ENCODE results near the gene NUDT8. TPM values are rescaled to one million over a fixed set of nuclear protein-coding genes. Genes with fewer than 3 reads are reported as not detected.
"Not testable (repeated sequence)": the region's sequence is repeated elsewhere in the genome, so short reads cannot be mapped to it uniquely, and the experiment has no call there.

Gene NUDT8
- total RNA-seq, 1 experiment from 2014 or later, result 6.9 TPM

GRCh38 chr11:67600324-67601029 is 29.3 kb downstream of the NUDT8 start:
- TF ChIP-seq, protein P1, sequence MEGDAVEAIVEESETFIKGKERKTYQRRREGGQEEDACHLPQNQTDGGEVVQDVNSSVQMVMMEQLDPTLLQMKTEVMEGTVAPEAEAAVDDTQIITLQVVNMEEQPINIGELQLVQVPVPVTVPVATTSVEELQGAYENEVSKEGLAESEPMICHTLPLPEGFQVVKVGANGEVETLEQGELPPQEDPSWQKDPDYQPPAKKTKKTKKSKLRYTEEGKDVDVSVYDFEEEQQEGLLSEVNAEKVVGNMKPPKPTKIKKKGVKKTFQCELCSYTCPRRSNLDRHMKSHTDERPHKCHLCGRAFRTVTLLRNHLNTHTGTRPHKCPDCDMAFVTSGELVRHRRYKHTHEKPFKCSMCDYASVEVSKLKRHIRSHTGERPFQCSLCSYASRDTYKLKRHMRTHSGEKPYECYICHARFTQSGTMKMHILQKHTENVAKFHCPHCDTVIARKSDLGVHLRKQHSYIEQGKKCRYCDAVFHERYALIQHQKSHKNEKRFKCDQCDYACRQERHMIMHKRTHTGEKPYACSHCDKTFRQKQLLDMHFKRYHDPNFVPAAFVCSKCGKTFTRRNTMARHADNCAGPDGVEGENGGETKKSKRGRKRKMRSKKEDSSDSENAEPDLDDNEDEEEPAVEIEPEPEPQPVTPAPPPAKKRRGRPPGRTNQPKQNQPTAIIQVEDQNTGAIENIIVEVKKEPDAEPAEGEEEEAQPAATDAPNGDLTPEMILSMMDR (IDR thresholded peaks at IDR 0.05; ENCODE audit: unreplicated experiment), result no peak
- intact Hi-C loops (cut with micrococcal nuclease), result no loop called here
- no peak overlapping the region for H3K4me3 Mint-ChIP-seq (ENCODE audit: unreplicated experiment)

DNA sequence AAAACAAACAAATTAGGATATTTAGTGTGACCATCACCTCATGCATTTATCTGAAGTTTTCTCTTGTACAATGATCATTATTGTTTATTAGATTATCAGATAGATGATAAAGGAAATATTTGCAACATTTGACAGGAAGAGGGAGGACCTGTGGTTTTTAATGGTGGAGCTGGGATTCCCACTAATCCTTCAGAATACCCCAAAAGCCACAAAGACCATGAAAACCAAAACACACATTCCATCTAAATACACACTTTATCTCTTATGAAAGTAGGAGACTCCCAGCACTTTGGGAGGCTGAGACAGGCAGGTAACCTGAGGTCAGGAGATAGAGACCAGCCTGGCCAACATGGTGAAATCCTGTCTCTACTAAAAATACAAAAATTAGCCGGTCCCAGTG is 30.6 kb downstream of the NUDT8 start:
- H3K9me3 Mint-ChIP-seq (ENCODE audit: unreplicated experiment), result no peaks in the 10 kb centered on the region
- no peak overlapping the region for H3K27ac Mint-ChIP-seq (ENCODE audit: low read depth, unreplicated experiment)
- H3K4me3 Mint-ChIP-seq (ENCODE audit: unreplicated experiment), result no peak overlapping the region
- POLR2A ChIA-PET, result interaction anchor here (5.0 kb wide), 1 partner anchor 16 kb away, joined by 25 read pairs; the partner anchor contains the start of gene GSTP1
- DNase-seq (ENCODE audit: unreplicated experiment), result no peak
- TF ChIP-seq, protein P1 (IDR thresholded peaks at IDR 0.05; ENCODE audit: unreplicated experiment), result no peak
- no TSS peak for BruUV-seq (replicated peaks)
- H3K36me3 Mint-ChIP-seq (ENCODE audit: insufficient read depth, unreplicated experiment), result no peaks in the 10 kb centered on the region
- intact Hi-C loops (cut with micrococcal nuclease), result no loop called here
- H3K27me3 Mint-ChIP-seq (ENCODE audit: insufficient read depth, unreplicated experiment), result peaks cover 16% of the 10 kb centered on the region
- H3K4me1 Mint-ChIP-seq (ENCODE audit: insufficient read depth, unreplicated experiment), result no peaks in the 10 kb centered on the region
- CTCF ChIA-PET, result interaction anchor here (0.6 to 0.7 kb wide), 2 partner anchors 35 to 54 kb away, joined by 3 to 4 read pairs; no protein-coding TSS in a partner anchor

More at GRCh38 chr11:67600324-67601029, 29.3 kb downstream of the NUDT8 start:
- Mint-ChIP-seq H3K27me3 (ENCODE audit: insufficient read depth, unreplicated experiment) (peaks cover 16% of the 10 kb centered on the region), H3K4me1 (ENCODE audit: insufficient read depth, unreplicated experiment) (no peaks in the 10 kb centered on the region), H3K9me3 (ENCODE audit: unreplicated experiment) (no peaks in the 10 kb centered on the region), H3K36me3 (ENCODE audit: insufficient read depth, unreplicated experiment) (no peaks in the 10 kb centered on the region), H3K27ac (ENCODE audit: low read depth, unreplicated experiment) (no peak overlapping the region)
- BruUV-seq (replicated peaks), result no TSS peak
- DNase-seq (ENCODE audit: unreplicated experiment), result no peak
- CTCF ChIA-PET, result no interaction called here
- POLR2A ChIA-PET, result interaction anchor here (0.6 to 5.0 kb wide), 3 partner anchors 10 to 17 kb away, joined by 3 to 25 read pairs (median 5); partner anchors contain the start of gene GSTP1

GRCh38 chr11:67597963-67598362 is 31.8 kb downstream of the NUDT8 start:
- H3K27me3 Mint-ChIP-seq (ENCODE audit: insufficient read depth, unreplicated experiment), result peaks cover 16% of the 10 kb centered on the region
- H3K36me3 Mint-ChIP-seq (ENCODE audit: insufficient read depth, unreplicated experiment); BruUV-seq (replicated peaks): not testable (repeated sequence)

DNA sequence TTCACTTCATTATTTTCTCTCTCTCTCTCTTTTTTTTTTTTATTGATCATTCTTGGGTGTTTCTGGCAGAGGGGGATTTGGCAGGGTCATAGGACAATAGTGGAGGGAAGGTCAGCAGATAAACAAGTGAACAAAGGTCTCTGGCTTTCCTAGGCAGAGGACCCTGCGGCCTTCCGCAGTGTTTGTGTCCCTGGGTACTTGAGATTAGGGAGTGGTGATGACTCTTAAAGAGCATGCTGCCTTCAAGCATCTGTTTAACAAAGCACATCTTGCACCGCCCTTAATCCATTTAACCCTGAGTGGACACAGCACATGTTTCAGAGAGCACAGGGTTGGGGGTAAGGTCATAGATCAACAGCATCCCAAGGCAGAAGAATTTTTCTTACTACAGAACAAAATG is 32.3 kb downstream of the NUDT8 start:
- H3K4me1 Mint-ChIP-seq (ENCODE audit: insufficient read depth, unreplicated experiment); intact Hi-C loops (cut with micrococcal nuclease); H3K9me3 Mint-ChIP-seq (ENCODE audit: unreplicated experiment); H3K27ac Mint-ChIP-seq (ENCODE audit: low read depth, unreplicated experiment); DNase-seq (ENCODE audit: unreplicated experiment); H3K36me3 Mint-ChIP-seq (ENCODE audit: insufficient read depth, unreplicated experiment); BruUV-seq (replicated peaks); H3K4me3 Mint-ChIP-seq (ENCODE audit: unreplicated experiment); CTCF ChIA-PET: not testable (repeated sequence)
- POLR2A ChIA-PET, result interaction anchor here (6.5 kb wide), 1 partner anchor 14 kb away, joined by 70 read pairs; the partner anchor contains the start of gene GSTP1
- peaks cover 16% of the 10 kb centered on the region for H3K27me3 Mint-ChIP-seq (ENCODE audit: insufficient read depth, unreplicated experiment)

More at GRCh38 chr11:67597963-67598362, 31.8 kb downstream of the NUDT8 start:
- H3K9me3 Mint-ChIP-seq (ENCODE audit: unreplicated experiment); intact Hi-C loops (cut with micrococcal nuclease); H3K4me3 Mint-ChIP-seq (ENCODE audit: unreplicated experiment); POLR2A ChIA-PET; DNase-seq (ENCODE audit: unreplicated experiment); H3K27ac Mint-ChIP-seq (ENCODE audit: low read depth, unreplicated experiment); H3K4me1 Mint-ChIP-seq (ENCODE audit: insufficient read depth, unreplicated experiment): not testable (repeated sequence)
- CTCF ChIA-PET, result interaction anchor here (0.6 kb wide), 1 partner anchor 13 kb away, joined by 3 read pairs; no protein-coding TSS in a partner anchor

GRCh38 chr11:67596753-67597300 is 32.9 kb downstream of the NUDT8 start:
- ChIA-PET CTCF (interaction anchor here (0.6 to 1.7 kb wide), 2 partner anchors 63 to 287 kb away, joined by 4 to 5 read pairs; no protein-coding TSS in a partner anchor), POLR2A (interaction anchor here (6.5 kb wide), 1 partner anchor 13 kb away, joined by 70 read pairs; the partner anchor contains the start of gene GSTP1)
- no peaks in the 10 kb centered on the region for H3K36me3 Mint-ChIP-seq (ENCODE audit: insufficient read depth, unreplicated experiment)
- TF ChIP-seq, protein P1 (IDR thresholded peaks at IDR 0.05; ENCODE audit: unreplicated experiment), result no peak
- no peak overlapping the region for H3K27ac Mint-ChIP-seq (ENCODE audit: low read depth, unreplicated experiment)
- H3K4me3 Mint-ChIP-seq (ENCODE audit: unreplicated experiment), result no peak overlapping the region
- peaks cover 6% of the 10 kb centered on the region for H3K4me1 Mint-ChIP-seq (ENCODE audit: insufficient read depth, unreplicated experiment)
- H3K9me3 Mint-ChIP-seq (ENCODE audit: unreplicated experiment), result no peaks in the 10 kb centered on the region
- no TSS peak for BruUV-seq (replicated peaks)
- H3K27me3 Mint-ChIP-seq (ENCODE audit: insufficient read depth, unreplicated experiment), result peaks cover 16% of the 10 kb centered on the region
- intact Hi-C loops (cut with micrococcal nuclease), result no loop called here
- no peak for DNase-seq (ENCODE audit: unreplicated experiment)
